Ovary (tissue), 3 donors: ENCODE measurements around the gene TAS1R1.

Source experiments
- POLR2A ChIP-seq: fragments of 450-650 bp; IDR thresholded peaks from one replicate; pipeline ENCODE4 v1.6.1; 2017; ENCODE audit warnings: antibody characterized with exemption, mild to moderate bottlenecking, moderate library complexity
- TF ChIP-seq, protein P1 (sequence below), 3 donors: fragments of 450-650 bp in 2 of 3; fragments of 200-600 bp in 1 of 3; IDR thresholded peaks; one replicate each; pipeline versions ENCODE4 v1.5.1 to v1.8.0; 2016 to 2022; ENCODE audit warnings: antibody characterized with exemption in 3 of 3, mild to moderate bottlenecking in 1 of 3
- donor health status: DM: no; HTN: no; CAD: no.

- TF ChIP-seq POLR2A: no peak
- TF ChIP-seq, protein P1, sequence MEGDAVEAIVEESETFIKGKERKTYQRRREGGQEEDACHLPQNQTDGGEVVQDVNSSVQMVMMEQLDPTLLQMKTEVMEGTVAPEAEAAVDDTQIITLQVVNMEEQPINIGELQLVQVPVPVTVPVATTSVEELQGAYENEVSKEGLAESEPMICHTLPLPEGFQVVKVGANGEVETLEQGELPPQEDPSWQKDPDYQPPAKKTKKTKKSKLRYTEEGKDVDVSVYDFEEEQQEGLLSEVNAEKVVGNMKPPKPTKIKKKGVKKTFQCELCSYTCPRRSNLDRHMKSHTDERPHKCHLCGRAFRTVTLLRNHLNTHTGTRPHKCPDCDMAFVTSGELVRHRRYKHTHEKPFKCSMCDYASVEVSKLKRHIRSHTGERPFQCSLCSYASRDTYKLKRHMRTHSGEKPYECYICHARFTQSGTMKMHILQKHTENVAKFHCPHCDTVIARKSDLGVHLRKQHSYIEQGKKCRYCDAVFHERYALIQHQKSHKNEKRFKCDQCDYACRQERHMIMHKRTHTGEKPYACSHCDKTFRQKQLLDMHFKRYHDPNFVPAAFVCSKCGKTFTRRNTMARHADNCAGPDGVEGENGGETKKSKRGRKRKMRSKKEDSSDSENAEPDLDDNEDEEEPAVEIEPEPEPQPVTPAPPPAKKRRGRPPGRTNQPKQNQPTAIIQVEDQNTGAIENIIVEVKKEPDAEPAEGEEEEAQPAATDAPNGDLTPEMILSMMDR (IDR thresholded peaks at IDR 0.05): no peak
Observed at GRCh38 chr1:6538956-6539355, 16.2 kb upstream of the TAS1R1 start.
